Mesendoderm (in vitro differentiated cells): Measurements from ENCODE around the gene FGF21.

Experiments
- DNase-seq: peaks from one replicate; pipeline ENCODE4 v3.0.0; 2013
- H2AK5ac ChIP-seq: 2 replicates; pipeline ENCODE4 v1.6.1; 2013; ENCODE audit warnings: low read length, inconsistent platforms
- H2BK120ac ChIP-seq: 2 replicates; pipeline ENCODE4 v1.6.1; 2013; ENCODE audit warnings: low read depth, mild to moderate bottlenecking, low read length, moderate library complexity, mixed read lengths
- H2BK15ac ChIP-seq: replicated peaks from 2 replicates; pipeline ENCODE4 v1.6.1; 2013; ENCODE audit warnings: low read depth, mild to moderate bottlenecking, moderate library complexity
- H2BK5ac ChIP-seq: 2 replicates; pipeline ENCODE4 v1.6.1; 2013; ENCODE audit warnings: low read length, inconsistent platforms
- H3K18ac ChIP-seq: 2 replicates; pipeline ENCODE4 v1.6.1; 2013; ENCODE audit warnings: mild to moderate bottlenecking, low read length, mixed read lengths
- H3K23ac ChIP-seq: one replicate; pipeline ENCODE4 v1.6.1; 2013; ENCODE audit warnings: low read length
- H3K27ac ChIP-seq: 2 replicates; pipeline ENCODE4 v1.5.1; 2013; ENCODE audit warnings: low read depth, mild to moderate bottlenecking, inconsistent platforms, low read length, moderate library complexity
- H3K27me3 ChIP-seq: 2 replicates; pipeline ENCODE4 v1.6.1; 2013; ENCODE audit warnings: low read length, control low read depth, mild to moderate bottlenecking, inconsistent platforms; ENCODE audit not compliant: insufficient read depth, poor library complexity
- H3K36me3 ChIP-seq: 2 replicates; pipeline ENCODE4 v1.6.1; 2013; ENCODE audit warnings: low read length, inconsistent platforms; ENCODE audit not compliant: control insufficient read depth, insufficient read depth
- H3K4ac ChIP-seq: one replicate; pipeline ENCODE4 v1.6.1; 2013; ENCODE audit warnings: low read depth, mild to moderate bottlenecking, low read length, moderate library complexity
- H3K4me1 ChIP-seq: 2 replicates; pipeline ENCODE4 v1.6.1; 2013; ENCODE audit warnings: low read depth, low read length, inconsistent platforms; ENCODE audit not compliant: control insufficient read depth
- H3K4me2 ChIP-seq: 2 replicates; pipeline ENCODE4 v1.6.1; 2013; ENCODE audit warnings: low read length
- H3K4me3 ChIP-seq: 2 replicates; pipeline ENCODE4 v1.5.1; 2013; ENCODE audit warnings: mild to moderate bottlenecking, low read length
- H3K56ac ChIP-seq: one replicate; pipeline ENCODE4 v1.6.1; 2013; ENCODE audit warnings: low read length
- H3K79me1 ChIP-seq: 2 replicates; pipeline ENCODE4 v1.6.1; 2013; ENCODE audit warnings: low read length, inconsistent platforms
- H3K79me2 ChIP-seq: 2 replicates; pipeline ENCODE4 v1.6.1; 2013; ENCODE audit warnings: mild to moderate bottlenecking, low read length; ENCODE audit not compliant: control insufficient read depth, insufficient read depth
- H3K9ac ChIP-seq: 2 replicates; pipeline ENCODE4 v1.6.1; 2013; ENCODE audit warnings: low read length, inconsistent platforms
- H4K5ac ChIP-seq: one replicate; pipeline ENCODE4 v1.6.1; 2013; ENCODE audit warnings: low read length
- H4K8ac ChIP-seq: one replicate; pipeline ENCODE4 v1.6.1; 2013; ENCODE audit warnings: low read depth, mild to moderate bottlenecking, control low read depth, low read length, moderate library complexity
- WGBS: extraction: QIAGEN DNeasy Blood & Tissue Kit; methylation state at CpG from one replicate; pipeline ENCODE4 v1.1.7; 2013; ENCODE audit warnings: low lambda C conversion rate, missing lambda C conversion rate; ENCODE audit not compliant: insufficient coverage; ENCODE audit errors: extremely low coverage; 5-methylcytosine and 5-hydroxymethylcytosine counted together

Gene FGF21

DNA sequence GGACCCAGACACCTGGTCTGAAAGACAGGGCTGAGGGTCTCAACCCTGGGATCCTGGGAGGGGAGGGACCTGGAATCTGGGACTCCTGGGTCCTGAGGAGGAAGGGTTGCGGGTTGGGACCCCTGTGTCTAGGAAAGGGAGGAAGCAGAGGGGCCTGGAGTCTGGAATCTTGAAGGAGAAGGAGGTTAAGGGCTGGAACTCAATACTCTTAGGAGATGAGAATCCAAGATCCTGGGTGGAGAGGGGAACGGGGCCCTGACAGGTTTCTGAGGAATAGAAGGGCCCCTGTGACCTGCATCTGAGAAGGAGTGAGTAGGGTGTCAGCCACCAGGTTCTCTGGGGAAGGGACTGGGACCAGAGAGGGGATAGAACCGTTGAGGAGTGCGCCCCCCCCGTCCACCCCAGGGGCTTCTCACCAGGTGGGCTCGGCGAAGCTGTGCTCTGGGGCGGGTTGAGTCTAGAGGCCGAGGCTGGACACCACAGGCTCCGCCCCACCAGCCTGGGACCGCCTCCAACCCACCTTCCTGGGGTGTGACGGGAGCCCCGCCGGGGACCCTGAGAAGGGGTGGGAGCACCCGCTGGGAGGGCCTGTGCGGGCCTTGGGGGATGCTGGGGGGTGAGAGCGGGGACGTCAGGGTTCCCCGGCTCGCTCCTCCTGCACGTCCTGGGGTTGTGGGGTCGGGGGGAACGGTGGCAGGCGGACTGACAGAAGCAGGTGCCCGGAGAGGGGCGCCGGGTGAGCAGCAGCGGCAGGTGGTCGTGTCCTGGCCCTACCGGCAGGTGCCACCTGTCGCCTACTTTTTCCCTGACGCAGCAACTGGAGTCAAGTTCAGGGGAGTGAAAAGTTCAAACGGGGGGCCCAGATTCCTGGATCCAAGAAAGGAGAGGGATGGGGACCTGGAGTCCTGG is 35.8 kb upstream of the FGF21 start, which contains the start of gene MAMSTR:
Gene MAMSTR, minus strand, starts transcription at position 463 of the 909 bp plus-strand sequence. CDS start 694 bp downstream, outside the sequence.
- no peaks in the 10 kb centered on the region for H3K79me2 ChIP-seq
- H2AK5ac ChIP-seq = peak within 1 kb of the TSS; percentile 12
- no peak within 1 kb of the TSS for H3K4ac ChIP-seq
- H2BK120ac ChIP-seq = no peak within 1 kb of the TSS
- H2BK15ac ChIP-seq = no peak within 1 kb of the TSS
- no peak for DNase-seq
- no peak within 1 kb of the TSS for H3K4me2 ChIP-seq
- H4K5ac ChIP-seq = no peak within 1 kb of the TSS
- no peak within 1 kb of the TSS for H3K56ac ChIP-seq
- no peaks in the 10 kb centered on the region for H3K79me1 ChIP-seq
- H3K4me1 ChIP-seq = peaks cover 4% of the 10 kb centered on the region
- no CpG with 5 or more reads among the region's 33 CpGs for WGBS
- no peaks in the 10 kb centered on the region for H3K36me3 ChIP-seq
- H2BK5ac ChIP-seq = no peak within 1 kb of the TSS
- H3K27ac ChIP-seq = no peak within 1 kb of the TSS
- no peak within 1 kb of the TSS for H3K18ac ChIP-seq
- no peak within 1 kb of the TSS for H4K8ac ChIP-seq
- H3K27me3 ChIP-seq = no peaks in the 10 kb centered on the region
- no peak within 1 kb of the TSS for H3K9ac ChIP-seq
- no peak within 1 kb of the TSS for H3K4me3 ChIP-seq
- no peak within 1 kb of the TSS for H3K23ac ChIP-seq

DNA sequence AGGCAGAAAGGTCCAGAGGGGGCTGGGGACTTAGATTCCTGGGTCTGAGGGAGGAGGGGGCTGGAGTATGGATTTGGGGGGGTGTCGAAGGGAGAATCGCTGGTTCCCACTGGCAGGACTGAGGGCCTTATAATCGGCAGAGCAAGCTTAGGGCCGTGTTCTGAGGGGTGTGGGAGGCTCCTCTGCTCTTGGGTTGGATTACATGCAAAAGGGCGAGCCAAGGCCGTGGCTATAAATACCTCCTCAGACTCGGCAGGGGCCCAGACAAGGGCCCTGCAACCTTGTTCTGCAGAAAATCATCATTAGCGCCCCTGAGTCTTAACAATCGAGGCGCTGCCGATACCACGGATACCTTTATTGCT is 35.1 kb upstream of the FGF21 start:
- Histone ChIP-seq H2AK5ac (no peak overlapping the region), H3K4me1 (peaks cover 4% of the 10 kb centered on the region), H3K36me3 (no peaks in the 10 kb centered on the region), H2BK15ac (no peak overlapping the region), H3K56ac (no peak overlapping the region), H3K18ac (no peak overlapping the region), H3K9ac (no peak overlapping the region), H3K79me1 (no peaks in the 10 kb centered on the region), H2BK120ac (no peak overlapping the region), H3K27me3 (no peaks in the 10 kb centered on the region), H4K5ac (no peak overlapping the region), H3K4ac (no peak overlapping the region), H2BK5ac (no peak overlapping the region), H3K79me2 (no peaks in the 10 kb centered on the region), H3K23ac (no peak overlapping the region), H3K27ac (no peak overlapping the region), H3K4me3 (no peak overlapping the region), H3K4me2 (no peak overlapping the region), H4K8ac (no peak overlapping the region)
- DNase-seq = no peak
- no CpG with 5 or more reads among the region's 12 CpGs for WGBS

DNA sequence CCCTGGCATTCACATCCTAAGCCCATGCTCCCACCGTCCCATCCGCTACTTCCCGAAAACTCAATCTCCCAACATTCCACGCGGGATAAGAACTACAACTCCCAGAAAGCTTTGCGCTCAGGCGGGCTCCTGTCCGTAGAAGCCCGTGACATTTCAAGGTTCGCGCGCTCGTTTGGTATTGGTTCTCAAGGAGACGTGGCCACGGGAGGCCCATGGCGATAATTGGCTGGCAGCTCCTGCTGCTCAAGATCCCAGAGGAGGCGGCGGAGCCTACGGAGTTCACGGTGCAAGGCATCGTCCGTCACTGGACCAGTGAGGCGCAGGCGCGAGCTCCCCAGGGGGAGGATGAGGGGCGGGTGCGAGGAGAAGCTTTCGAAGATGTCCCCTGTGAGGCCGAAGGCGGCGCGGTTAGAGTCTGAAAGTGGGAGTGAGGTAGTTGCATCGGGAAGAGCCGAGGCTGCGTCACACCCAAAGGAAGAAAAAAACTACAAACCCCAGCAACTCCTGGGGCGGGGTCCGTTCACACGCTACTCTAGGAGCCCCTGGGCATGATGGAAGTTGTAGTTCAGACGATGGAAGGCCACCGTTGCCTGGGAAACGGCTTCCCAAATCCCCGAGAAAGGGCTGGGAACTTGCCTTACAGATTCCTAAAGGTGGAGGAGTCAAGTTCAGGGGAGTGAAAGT is 34.6 kb upstream of the FGF21 start:
- Histone ChIP-seq H3K4me1 (peaks cover 4% of the 10 kb centered on the region), H3K9ac (peak overlapping the region; percentile 67), H3K79me2 (no peaks in the 10 kb centered on the region), H4K5ac (no peak overlapping the region), H2AK5ac (no peak overlapping the region), H3K27ac (no peak overlapping the region), H2BK120ac (no peak overlapping the region), H3K4me2 (peak overlapping the region; percentile 44), H2BK15ac (no peak overlapping the region), H3K36me3 (no peaks in the 10 kb centered on the region), H3K79me1 (no peaks in the 10 kb centered on the region), H3K56ac (peak overlapping the region; percentile 77), H3K18ac (no peak overlapping the region), H4K8ac (no peak overlapping the region), H3K27me3 (no peaks in the 10 kb centered on the region), H3K4me3 (peak overlapping the region; percentile 33), H2BK5ac (no peak overlapping the region), H3K4ac (no peak overlapping the region), H3K23ac (no peak overlapping the region)
- peak; percentile 100 for DNase-seq
- no CpG with 5 or more reads among the region's 42 CpGs for WGBS

DNA sequence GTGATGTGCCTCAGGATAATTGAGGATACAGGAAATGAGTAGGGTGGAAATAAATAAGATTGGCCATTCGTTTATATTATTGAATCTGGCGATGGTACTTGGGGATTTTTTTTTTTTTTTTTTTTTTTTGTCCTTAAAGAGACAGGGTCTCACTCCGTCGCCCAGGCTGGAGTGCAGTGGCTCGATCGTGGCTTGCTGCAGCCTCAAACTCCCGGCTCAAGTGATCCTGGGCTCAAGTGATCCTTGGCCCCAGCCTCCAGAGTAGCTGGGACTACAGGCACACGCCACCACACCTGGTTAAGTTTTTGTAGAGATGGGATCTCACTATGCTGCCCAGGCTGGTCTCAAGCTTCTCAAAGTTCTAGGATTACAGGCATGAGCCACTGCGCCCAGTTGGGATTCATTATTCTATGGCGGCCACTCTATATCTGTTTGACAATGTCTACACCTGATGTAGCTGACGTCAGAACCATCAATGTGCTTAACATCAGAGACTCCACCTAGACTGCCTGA is 33.1 kb upstream of the FGF21 start:
- no peak overlapping the region for H3K56ac ChIP-seq
- H3K4me1 ChIP-seq = no peaks in the 10 kb centered on the region
- no peak overlapping the region for H2AK5ac ChIP-seq
- no peak overlapping the region for H4K5ac ChIP-seq
- H2BK120ac ChIP-seq = no peak overlapping the region
- no peak for DNase-seq
- H2BK15ac ChIP-seq = no peak overlapping the region
- H4K8ac ChIP-seq = no peak overlapping the region
- H3K4me2 ChIP-seq = no peak overlapping the region
- H3K4ac ChIP-seq = no peak overlapping the region
- H3K4me3 ChIP-seq = no peak overlapping the region
- H3K18ac ChIP-seq = no peak overlapping the region
- H3K23ac ChIP-seq = no peak overlapping the region
- no peaks in the 10 kb centered on the region for H3K79me2 ChIP-seq
- no peaks in the 10 kb centered on the region for H3K27me3 ChIP-seq
- H3K36me3 ChIP-seq = no peaks in the 10 kb centered on the region
- no peak overlapping the region for H3K9ac ChIP-seq
- H3K27ac ChIP-seq = no peak overlapping the region
- WGBS = no CpG with 5 or more reads among the region's 11 CpGs
- no peaks in the 10 kb centered on the region for H3K79me1 ChIP-seq
- no peak overlapping the region for H2BK5ac ChIP-seq

DNA sequence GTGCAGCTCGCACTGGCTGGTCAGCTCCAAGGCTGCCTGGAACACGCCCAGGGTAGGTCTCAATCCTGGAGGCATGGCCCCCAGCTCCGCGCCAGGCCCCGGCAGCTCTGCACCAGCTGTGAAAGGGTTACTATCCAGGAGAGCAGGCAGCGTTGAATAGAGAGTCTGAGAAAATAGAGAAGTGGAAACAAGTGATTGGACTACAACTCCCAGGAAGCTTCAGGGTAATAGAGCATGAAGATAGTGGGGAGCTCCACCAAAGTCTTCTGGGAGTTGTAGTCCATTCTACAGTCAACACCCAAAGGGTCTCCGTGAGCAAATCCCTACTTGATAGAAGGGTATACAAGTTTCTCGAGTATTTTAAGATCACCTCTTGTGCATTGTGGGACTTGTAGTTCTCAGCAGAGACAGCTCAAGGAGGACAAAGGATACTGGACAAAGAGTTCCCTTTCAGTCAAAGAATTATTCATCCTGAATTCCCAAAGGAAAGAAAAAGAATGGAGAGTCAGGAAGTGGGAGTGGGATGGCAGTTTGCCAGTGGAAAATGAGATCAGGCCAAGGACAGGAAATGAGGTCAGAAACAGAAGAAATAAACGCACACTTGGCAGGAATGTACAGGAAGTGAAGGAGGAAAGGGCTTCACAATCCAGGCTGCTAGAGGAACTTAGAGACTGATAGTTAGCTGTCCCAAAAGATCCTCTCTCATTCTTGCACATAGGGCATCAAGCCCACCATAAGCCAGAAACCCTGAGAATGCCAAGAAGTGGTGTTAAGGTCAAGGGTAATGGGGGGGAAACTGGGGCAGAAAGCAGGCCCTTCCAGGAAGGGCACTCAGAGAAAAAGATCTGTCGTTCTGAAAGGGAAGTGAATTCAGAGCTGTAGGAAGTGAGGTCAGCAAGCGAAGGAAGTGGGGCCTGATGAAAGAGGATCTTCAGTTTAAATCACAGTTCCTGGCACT is 30.2 kb upstream of the FGF21 start:
- Histone ChIP-seq H3K23ac (no peak overlapping the region), H2BK15ac (no peak overlapping the region), H2BK5ac (no peak overlapping the region), H3K36me3 (no peaks in the 10 kb centered on the region), H3K4ac (no peak overlapping the region), H2AK5ac (no peak overlapping the region), H4K5ac (no peak overlapping the region), H3K4me1 (no peaks in the 10 kb centered on the region), H3K27ac (no peak overlapping the region), H2BK120ac (no peak overlapping the region), H3K79me2 (no peaks in the 10 kb centered on the region), H4K8ac (no peak overlapping the region), H3K4me2 (no peak overlapping the region), H3K56ac (no peak overlapping the region), H3K18ac (no peak overlapping the region), H3K27me3 (no peaks in the 10 kb centered on the region), H3K79me1 (no peaks in the 10 kb centered on the region), H3K4me3 (no peak overlapping the region), H3K9ac (no peak overlapping the region)
- no CpG with 5 or more reads among the region's 11 CpGs for WGBS
- peak; percentile 77 for DNase-seq
